ENCODE results near the gene CRB1. TPM values are rescaled to one million over a fixed set of nuclear protein-coding genes. Genes with fewer than 3 reads are reported as not detected.

Gene CRB1
- polyA plus RNA-seq, 3 donors = not detected

- Histone ChIP-seq H4K20me1 (ENCODE audit: insufficient read depth, low read length) (no peaks in the 10 kb centered on the region), H3K9ac (ENCODE audit: insufficient read depth, low read length, poor library complexity, severe bottlenecking) (no peak overlapping the region), H3K79me2 (ENCODE audit: insufficient read depth, low read length) (no peaks in the 10 kb centered on the region), H3K4me2 (replicated peaks; ENCODE audit: extremely low read depth, low read length, poor library complexity, severe bottlenecking) (no peak overlapping the region), H2AFZ (ENCODE audit: insufficient read depth, low read depth, low read length, poor library complexity, severe bottlenecking) (no peak overlapping the region), H3K27ac (ENCODE audit: low read depth in 1 of 2, low read length in 2 of 2) (no peak overlapping the region), H3K4me3 (replicated peaks in 1 of 3; ENCODE audit: low read depth in 2 of 3, low read length in 3 of 3) (no peak overlapping the region), H3K27me3 (ENCODE audit: control insufficient read depth in 2 of 2, insufficient read depth in 2 of 2, low read length in 2 of 2) (no peaks in the 10 kb centered on the region), H3K36me3 (replicated peaks in 1 of 2; ENCODE audit: control insufficient read depth in 1 of 2, insufficient read depth in 2 of 2, low read length in 2 of 2) (no peaks in the 10 kb centered on the region), H3K4me1 (ENCODE audit: control insufficient read depth in 1 of 2, insufficient read depth in 2 of 2, low read length in 2 of 2) (no peaks in the 10 kb centered on the region), H3K9me3 (replicated peaks in 1 of 2; ENCODE audit: control insufficient read depth in 1 of 2, insufficient read depth in 1 of 2, low read length in 2 of 2) (no peaks in the 10 kb centered on the region)
- WGBS (ENCODE audit: insufficient coverage) = 100% methylated on average over 1 of the region's 7 CpGs
- H3K36me3 Mint-ChIP-seq = no peaks in the 10 kb centered on the region
- intact Hi-C loops (cut with micrococcal nuclease) = no loop called here
- peaks cover 0 to 1% (median 0%) of the 10 kb centered on the region in 3 donors for H3K27me3 Mint-ChIP-seq (ENCODE audit: low read depth in 3 of 3)
- H3K9me3 Mint-ChIP-seq = no peaks in the 10 kb centered on the region
- no peak for TF ChIP-seq CTCF (IDR thresholded peaks at IDR 0.05)
- no peak overlapping the region for H3K4me3 Mint-ChIP-seq
- no peak for DNase-seq
- H3K27ac Mint-ChIP-seq = peak overlapping the region in 1 of 7 donors; percentile 30
- H3K4me1 Mint-ChIP-seq = no peaks in the 10 kb centered on the region
These were observed 161.3 kb downstream of the CRB1 start for GRCh38 chr1:197429372-197429771.

- no peaks in the 10 kb centered on the region for H3K4me1 Mint-ChIP-seq
- H3K9me3 Mint-ChIP-seq = no peaks in the 10 kb centered on the region
- intact Hi-C loops (cut with micrococcal nuclease) = no loop called here
- H3K27me3 ChIP-seq (ENCODE audit: control insufficient read depth in 2 of 2, insufficient read depth in 2 of 2, low read length in 2 of 2) = no peaks in the 10 kb centered on the region
- no peak overlapping the region for H3K4me2 ChIP-seq (replicated peaks; ENCODE audit: extremely low read depth, low read length, poor library complexity, severe bottlenecking)
- no peak overlapping the region for H3K4me3 Mint-ChIP-seq
- no peak for TF ChIP-seq CTCF (IDR thresholded peaks at IDR 0.05)
- no peaks in the 10 kb centered on the region for H3K79me2 ChIP-seq (ENCODE audit: insufficient read depth, low read length)
- no CpG with 5 or more reads among the region's 1 CpG for WGBS (ENCODE audit: insufficient coverage)
- no peaks in the 10 kb centered on the region for H3K36me3 Mint-ChIP-seq
- H2AFZ ChIP-seq (ENCODE audit: insufficient read depth, low read depth, low read length, poor library complexity, severe bottlenecking) = no peak overlapping the region
- no peak for DNase-seq
- peaks cover 0 to 1% (median 0%) of the 10 kb centered on the region in 3 donors for H3K27me3 Mint-ChIP-seq (ENCODE audit: low read depth in 3 of 3)
- no peaks in the 10 kb centered on the region for H3K9me3 ChIP-seq (replicated peaks in 1 of 2; ENCODE audit: control insufficient read depth in 1 of 2, insufficient read depth in 1 of 2, low read length in 2 of 2)
- H3K36me3 ChIP-seq (replicated peaks in 1 of 2; ENCODE audit: control insufficient read depth in 1 of 2, insufficient read depth in 2 of 2, low read length in 2 of 2) = no peaks in the 10 kb centered on the region
- no peak overlapping the region for H3K27ac Mint-ChIP-seq
- no peak overlapping the region for H3K4me3 ChIP-seq (replicated peaks in 1 of 3; ENCODE audit: low read depth in 2 of 3, low read length in 3 of 3)
- no peak overlapping the region for H3K9ac ChIP-seq (ENCODE audit: insufficient read depth, low read length, poor library complexity, severe bottlenecking)
- H4K20me1 ChIP-seq (ENCODE audit: insufficient read depth, low read length) = no peaks in the 10 kb centered on the region
- H3K4me1 ChIP-seq (ENCODE audit: control insufficient read depth in 1 of 2, insufficient read depth in 2 of 2, low read length in 2 of 2) = no peaks in the 10 kb centered on the region
- no peak overlapping the region for H3K27ac ChIP-seq (ENCODE audit: low read depth in 1 of 2, low read length in 2 of 2)
These were observed 167.2 kb downstream of the CRB1 start for GRCh38 chr1:197435224-197435623.

Data from CD14-positive monocyte (primary cell).